GM21723 (cell line): ENCODE data around the gene PTPN4.

Source experiments
- ATAC-seq: cut with Tn5 transposase; IDR thresholded peaks from one replicate; pipeline ENCODE4 v1.9.1; 2021; ENCODE audit warnings: mild to moderate bottlenecking, moderate library complexity; ENCODE audit not compliant: unreplicated experiment

PTPN4 gene

GRCh38 chr2:119732601-119733164 is 27.0 kb upstream of the PTPN4 start:
- ATAC-seq: no peak

- no peak for ATAC-seq
Measured at GRCh38 chr2:119734047-119734446, 25.7 kb upstream of the PTPN4 start.

GRCh38 chr2:119735565-119735964 is 24.2 kb upstream of the PTPN4 start:
- ATAC-seq: no peak

GRCh38 chr2:119736021-119736420 is 23.7 kb upstream of the PTPN4 start:
- no peak for ATAC-seq

- ATAC-seq: no peak
Measured at GRCh38 chr2:119739580-119740255, 20.0 kb upstream of the PTPN4 start.

GRCh38 chr2:119741001-119741400 is 18.7 kb upstream of the PTPN4 start:
- no peak for ATAC-seq

GRCh38 chr2:119741868-119742267 is 17.9 kb upstream of the PTPN4 start:
- no peak for ATAC-seq

- ATAC-seq: no peak
Measured at GRCh38 chr2:119744335-119744939, 15.3 kb upstream of the PTPN4 start.

GRCh38 chr2:119745566-119745965 is 14.2 kb upstream of the PTPN4 start:
- no peak for ATAC-seq

GRCh38 chr2:119746836-119747686 is 12.7 kb upstream of the PTPN4 start:
- ATAC-seq: no peak

GRCh38 chr2:119748135-119748534 is 11.6 kb upstream of the PTPN4 start:
- ATAC-seq: no peak

- ATAC-seq: no peak
Measured at GRCh38 chr2:119749477-119750012, 10.2 kb upstream of the PTPN4 start.

- no peak for ATAC-seq
Measured at GRCh38 chr2:119751706-119752105, 8.0 kb upstream of the PTPN4 start.

GRCh38 chr2:119753041-119753929 is 6.4 kb upstream of the PTPN4 start:
- peak; percentile 67 for ATAC-seq

- no peak for ATAC-seq
Measured at GRCh38 chr2:119753930-119754321, 5.8 kb upstream of the PTPN4 start.

GRCh38 chr2:119755906-119756305 is 3.8 kb upstream of the PTPN4 start:
- no peak for ATAC-seq

GRCh38 chr2:119756837-119757236 is 2.9 kb upstream of the PTPN4 start:
- no peak for ATAC-seq

- ATAC-seq: no peak
Measured at GRCh38 chr2:119758881-119759450, 756 bp upstream of the PTPN4 start.

GRCh38 chr2:119760237-119760955 is 674 bp downstream of the PTPN4 start:
- ATAC-seq: peak; percentile 29
